Activated CD4-positive, alpha-beta T cell treated with anti-CD3 and anti-CD28 coated beads, Interleukin-2, amount 50 U/mL, for 16 hours (primary cell): ENCODE data around the gene NIP7.
A peak's percentile ranks its signal among the peaks of the same experiment; 100 is the strongest.
"Not testable (repeated sequence)": the region's sequence is repeated elsewhere in the genome, so short reads cannot be mapped to it uniquely, and the experiment has no call there.

ENCODE experiments used
- DNase-seq: peaks from one replicate; pipeline ENCODE4 v3.0.0-alpha.2; 2020

The NIP7 gene

DNA sequence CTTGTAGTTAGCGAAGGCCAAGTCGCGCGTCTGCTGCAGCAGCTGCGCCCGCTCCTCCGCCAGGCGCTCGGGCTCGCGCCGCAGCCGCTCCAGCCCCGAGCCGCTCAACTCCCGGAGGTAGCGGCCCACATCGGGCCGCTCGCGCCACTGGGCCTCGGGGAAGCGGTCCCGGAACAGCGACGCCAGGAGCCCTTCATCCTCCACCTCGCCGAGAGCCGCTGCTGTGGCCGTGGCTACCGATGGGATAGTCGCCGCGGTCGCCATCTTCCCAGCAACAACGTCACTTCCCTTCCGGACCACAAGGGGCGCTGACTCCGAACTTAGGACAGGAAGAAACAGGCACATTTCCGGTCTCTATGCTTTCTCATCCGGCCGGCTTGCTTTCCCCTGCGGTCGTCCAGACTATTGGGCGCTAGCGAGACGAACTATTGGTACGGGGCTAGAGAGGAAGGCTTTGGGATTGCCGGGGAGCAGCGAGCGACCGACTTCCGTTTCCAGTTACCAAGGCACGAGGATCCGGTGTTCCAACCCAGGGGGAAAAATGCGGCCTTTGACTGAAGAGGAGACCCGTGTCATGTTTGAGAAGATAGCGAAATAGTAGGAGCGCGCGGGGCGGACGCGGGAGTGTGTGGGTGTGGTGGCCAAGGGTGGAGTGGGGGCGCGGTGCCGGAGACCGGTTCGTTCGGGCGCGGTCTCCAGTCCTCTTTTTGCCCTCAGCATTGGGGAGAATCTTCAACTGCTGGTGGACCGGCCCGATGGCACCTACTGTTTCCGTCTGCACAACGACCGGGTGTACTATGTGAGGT lies at the start of gene NIP7, which contains the start of gene COG8:
Gene NIP7, plus strand, starts transcription at position 484 of the 806 bp plus-strand sequence. Its CDS starts 58 bp downstream, at position 542.
Gene COG8, minus strand, starts transcription at position 276 of the 806 bp plus-strand sequence. Its CDS starts 12 bp downstream, at position 264.
- DNase-seq = peak; percentile 97

- not testable (repeated sequence) for DNase-seq
Observed at GRCh38 chr16:69291657-69292056, 47.9 kb upstream of the NIP7 start.

DNA sequence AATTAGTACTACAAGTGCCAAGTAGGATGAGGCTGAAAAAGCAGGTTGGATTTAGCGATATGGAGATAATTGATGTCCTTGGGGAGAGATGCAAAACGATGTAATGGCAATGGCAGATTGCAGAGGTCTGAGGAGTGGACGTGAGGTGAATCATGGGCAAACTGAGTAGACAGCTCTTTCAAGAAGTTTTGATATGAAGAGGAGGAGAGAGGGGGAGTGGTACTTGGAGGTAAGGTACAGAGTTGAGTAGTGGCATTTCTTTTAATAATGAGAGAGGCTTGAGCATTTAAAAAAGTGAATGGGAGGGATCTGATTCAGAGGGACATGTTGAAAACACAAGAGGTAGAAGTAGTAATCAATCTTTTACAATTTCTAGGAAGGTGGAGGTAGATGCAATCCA lies 46.2 kb upstream of the NIP7 start:
- DNase-seq = peak; percentile 30

DNA sequence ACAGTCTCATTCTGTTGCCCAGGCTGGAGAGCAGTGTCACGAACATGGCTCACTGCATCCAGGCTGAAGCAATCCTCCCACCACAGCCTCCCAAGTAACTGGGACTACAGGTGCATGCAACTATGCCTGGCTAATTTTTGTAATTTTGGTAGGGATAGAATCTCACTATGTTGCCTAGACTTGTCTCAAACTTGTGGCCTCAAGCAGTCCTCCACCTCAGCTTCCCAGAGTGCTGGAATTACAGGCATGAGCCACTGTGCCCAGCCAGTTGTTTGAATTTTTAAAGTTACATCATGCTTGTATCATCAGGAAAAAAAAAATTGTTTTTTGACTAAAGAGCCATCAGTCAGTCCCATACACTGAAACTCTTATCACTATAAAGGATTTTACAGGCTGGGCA lies 45.5 kb upstream of the NIP7 start:
- no peak for DNase-seq

DNA sequence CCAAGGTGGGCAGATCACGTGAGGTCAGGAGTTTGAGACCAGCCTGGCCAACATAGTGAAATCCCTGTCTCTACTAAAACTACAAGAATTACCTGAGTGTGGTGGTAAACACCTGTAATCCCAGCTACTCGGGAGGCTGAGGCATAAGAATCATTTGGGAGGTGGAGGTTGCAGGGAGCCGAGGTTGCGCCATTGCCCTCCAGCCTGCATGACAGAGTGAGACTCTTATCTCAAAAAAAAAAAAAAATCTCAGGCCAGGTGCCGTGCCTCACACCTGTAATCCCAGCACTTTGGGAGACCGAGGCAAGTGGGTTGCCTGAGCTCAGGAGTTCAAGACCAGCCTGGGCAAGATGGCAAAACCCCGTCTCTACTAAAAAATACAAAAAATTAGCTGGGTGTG lies 42.8 kb upstream of the NIP7 start:
- DNase-seq = not testable (repeated sequence)

DNA sequence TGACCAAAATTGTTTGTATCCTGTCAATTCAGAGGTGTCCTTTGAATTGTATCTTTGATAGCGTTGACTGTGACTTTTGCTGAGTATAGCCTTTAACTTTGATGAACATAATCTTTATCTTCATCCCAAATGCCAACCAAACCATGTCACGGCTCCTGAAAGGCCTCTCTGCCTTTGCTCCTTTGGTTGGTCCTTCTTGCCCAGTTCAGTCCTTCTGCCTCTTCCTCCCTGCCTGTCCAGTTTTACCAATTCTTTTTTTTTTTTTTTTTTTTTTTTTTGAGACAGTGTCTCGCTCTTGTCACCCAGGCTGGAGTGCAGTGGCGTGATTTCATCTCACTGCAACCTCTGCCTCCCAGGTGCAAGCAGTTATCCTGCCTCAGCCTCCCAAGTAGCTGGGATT lies 41.3 kb upstream of the NIP7 start:
- DNase-seq = no peak

DNA sequence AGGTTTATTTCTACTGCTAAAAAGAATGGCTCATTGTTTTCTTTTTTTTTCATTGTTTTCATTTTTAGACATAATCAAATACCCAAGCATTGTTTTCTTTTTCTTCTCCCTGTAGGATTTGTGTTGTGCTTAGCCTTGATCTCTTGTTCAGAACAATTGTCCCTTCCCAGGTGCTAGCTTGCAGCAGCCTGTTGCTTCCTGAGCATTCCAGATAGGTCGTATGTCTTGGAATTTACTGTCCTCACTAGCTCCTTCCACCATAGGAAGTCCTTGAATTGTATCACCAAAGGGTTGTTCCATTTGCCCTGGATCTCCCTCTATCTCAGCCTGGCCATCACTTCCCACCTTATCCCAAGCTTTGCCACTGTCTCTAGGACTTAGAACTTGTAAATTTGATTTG lies 38.4 kb upstream of the NIP7 start:
- DNase-seq = no peak

- no peak for DNase-seq
Observed at GRCh38 chr16:69301861-69302260, 37.7 kb upstream of the NIP7 start.

DNA sequence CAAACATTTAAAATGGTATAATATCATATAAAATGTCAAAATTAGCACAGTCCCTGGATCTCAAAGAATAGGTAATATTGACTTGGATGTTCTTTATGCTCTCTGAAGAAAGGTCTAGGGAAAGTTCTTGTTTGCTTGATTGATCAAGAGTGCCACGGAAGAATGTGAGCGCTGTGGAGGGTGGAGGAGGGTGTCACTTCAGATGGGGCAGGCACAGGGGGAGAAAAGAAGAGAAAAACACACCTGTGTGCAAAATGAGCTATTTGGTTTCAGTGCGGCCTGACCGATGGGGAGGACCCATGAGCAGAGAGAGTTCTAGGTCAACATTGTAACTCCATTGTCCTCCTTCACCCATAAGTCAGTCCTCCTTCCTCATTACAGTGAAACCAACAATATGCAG lies 37.3 kb upstream of the NIP7 start:
- no peak for DNase-seq

DNA sequence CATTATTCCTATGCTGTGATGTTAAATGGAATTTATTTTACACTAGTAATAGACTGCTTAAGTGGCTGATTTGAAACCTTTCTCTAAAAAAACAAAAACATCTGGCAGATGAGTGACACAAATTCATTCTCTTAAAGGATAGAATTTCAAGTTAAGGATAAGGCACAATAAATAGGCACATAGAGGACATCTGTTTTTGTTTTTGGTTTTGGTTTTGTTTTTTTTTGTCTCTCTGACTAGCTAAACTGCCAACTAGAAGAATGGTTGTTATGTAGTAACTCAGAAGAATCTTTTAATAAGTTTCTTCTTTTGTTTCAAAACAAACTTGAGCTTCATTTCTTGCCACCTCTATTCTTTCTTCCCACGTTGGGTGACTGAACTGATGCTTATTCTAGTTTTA lies 33.5 kb upstream of the NIP7 start:
- DNase-seq = no peak

DNA sequence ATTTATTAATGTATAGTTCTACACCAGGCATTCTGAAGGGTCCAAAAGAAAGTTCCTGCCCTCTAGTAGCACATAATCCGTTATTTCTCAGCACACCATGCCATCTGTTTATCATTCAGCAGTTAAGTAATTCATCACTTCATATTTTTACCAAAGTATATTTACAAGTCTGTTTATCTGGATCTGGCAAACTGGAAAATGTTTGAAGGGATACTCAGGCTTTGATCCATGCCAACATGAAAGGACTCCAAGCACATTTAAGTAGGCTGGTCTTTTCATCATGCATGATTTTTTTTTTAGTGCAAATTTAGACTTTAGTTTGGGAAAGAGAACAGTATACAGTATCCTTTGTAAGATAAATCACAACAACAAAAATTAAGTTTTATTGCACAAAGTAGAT lies 32.5 kb upstream of the NIP7 start:
- DNase-seq = no peak

DNA sequence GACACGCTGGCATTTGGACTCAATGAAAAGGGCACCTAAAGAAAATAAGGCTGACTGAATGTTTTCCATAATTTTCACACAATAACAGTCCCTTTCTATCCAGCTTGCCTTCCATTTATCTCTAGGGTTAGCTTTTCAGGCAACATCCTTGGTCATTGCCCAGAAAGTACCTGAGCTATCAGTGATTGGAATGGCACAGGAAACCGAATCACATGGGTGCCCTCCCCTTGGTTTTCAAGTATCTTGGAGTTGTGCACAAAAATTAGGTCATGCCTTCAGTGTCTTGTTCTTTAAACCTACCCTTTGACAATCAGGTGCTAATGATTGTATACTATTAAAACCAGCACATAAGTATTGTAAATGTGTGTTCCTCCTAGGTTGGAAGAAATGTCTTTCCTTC lies 31.7 kb upstream of the NIP7 start:
- no peak for DNase-seq

DNA sequence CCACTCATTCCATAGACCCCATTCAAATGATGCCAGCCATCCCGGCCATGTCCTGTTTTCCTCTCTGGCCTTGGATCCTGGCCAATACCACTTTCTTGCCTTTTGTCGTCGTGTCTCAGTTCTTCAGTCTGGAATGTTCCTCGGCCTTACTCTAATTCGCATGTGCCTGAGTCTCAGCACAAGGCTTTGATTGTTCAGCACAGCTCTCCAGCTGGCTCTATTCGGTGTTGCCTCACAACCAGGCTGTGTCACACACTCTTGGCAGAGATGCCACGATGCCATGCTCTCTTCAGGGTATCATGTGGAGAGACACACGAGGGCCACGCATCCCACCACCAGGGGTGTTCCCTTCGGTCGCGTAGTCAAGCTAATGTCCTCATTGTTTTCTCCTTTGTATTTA lies 30.3 kb upstream of the NIP7 start:
- no peak for DNase-seq

DNA sequence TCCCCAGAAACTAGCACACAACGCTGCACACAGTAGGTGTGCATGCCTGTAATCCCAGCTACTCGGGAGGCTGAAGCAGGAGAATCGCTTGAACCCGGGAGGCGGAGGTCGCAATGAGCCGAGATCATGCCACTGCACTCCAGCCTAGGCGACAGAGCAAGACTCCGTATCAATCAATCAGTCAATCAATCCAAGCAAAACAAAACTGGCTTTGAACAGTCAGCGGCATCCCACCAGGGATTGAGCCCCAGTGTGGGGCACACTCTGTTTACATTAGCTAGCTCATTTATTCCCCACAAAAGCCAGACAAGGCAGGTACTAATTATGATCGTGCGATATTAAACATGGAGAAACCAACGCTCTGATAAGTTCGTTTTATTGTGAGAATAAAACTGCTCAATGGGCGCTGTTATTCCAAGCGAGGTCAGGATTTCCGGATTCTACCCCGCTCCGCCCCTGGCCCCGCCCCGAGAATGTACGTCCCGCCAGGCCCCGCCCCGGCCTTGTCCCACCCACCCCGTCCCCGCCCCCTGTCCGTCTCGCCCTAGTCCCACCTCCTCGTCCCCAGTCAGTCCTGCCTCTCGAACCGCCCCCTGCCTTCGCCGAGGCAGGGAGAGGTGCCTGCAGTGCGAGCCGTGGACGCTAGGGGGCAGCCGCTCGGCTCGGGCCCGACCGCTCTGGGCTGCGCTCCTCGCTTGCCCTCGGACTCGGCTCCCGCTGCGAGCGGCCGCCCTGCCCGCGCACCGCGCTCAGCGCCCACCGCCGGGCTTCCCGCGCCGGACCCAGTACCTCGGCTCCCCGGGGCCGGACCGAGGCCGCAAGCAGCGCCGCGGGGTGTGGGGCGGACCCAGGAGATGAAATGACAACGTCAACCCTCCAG lies 28.7 kb upstream of the NIP7 start, which contains the start of gene VPS4A:
Gene VPS4A, plus strand, starts transcription at position 698 of the 880 bp plus-strand sequence. Its CDS starts 162 bp downstream, at position 860.
- peak; percentile 97 for DNase-seq

DNA sequence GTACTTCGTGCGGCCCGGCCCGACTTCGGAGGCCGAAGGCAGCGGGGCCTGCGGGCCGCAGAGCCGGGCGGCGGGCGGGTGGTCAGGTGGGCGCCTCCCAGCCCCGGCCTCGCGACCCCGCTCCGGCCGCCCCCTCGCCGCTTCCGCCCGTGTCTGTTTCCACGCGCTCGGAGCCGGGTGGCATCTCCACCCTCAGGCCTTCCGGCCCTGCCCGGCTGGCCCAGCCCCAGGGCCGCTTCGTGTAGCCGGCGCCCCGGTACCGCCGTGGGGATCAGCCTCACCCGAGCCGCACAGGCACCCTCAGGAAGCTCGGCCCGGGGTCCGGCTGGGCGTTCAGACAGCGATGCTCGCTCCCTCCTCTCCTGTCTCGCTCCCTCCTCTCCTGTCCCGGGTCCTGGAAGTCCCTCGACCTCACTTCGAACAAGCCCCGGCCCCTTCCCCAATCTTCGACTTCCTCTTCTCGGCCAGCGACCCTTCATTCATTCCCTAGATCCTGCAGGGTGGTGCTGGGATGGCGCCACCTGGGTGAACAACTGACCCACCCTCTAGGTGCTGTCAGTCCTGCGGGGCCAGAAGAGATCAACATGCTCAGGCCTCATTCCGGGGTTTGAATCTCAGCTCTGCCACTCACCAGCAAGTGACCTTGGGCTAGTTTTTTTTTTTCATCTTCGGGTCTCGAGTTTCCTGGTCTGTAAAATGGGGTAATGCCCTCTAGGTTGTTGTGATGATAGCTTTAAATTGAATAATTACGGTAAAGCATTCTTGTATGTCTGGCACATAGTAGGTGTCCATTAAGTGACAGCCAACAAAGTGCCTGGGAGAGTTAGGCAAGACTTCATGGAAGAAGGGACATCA lies 27.8 kb upstream of the NIP7 start:
- peak; percentile 43 for DNase-seq

- DNase-seq = no peak
Observed at GRCh38 chr16:69313469-69313868, 26.1 kb upstream of the NIP7 start.

DNA sequence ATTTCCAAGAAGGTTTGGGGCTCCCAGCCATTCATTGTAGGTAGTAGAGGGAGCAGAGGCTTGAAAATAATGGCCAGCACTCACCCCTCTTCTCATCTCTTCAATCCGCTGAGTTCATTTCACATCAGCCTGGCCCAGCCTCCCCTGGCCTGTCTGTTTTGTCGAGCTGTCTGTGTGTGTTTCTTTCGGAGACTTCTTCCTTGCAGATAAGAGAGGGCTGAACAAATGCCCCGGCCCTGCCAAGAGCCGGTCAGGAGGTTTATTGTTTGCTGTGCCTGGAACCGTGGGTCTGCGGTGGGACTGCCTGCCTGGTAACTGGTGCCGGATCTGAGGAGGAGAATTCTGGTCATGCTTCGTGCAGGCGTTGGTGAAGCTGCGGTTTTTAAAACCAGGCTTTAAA lies 25.0 kb upstream of the NIP7 start:
- no peak for DNase-seq

GRCh38 chr16:69315486-69316311 lies 23.9 kb upstream of the NIP7 start:
- no peak for DNase-seq

GRCh38 chr16:69316595-69317034 lies 23.0 kb upstream of the NIP7 start:
- no peak for DNase-seq

DNA sequence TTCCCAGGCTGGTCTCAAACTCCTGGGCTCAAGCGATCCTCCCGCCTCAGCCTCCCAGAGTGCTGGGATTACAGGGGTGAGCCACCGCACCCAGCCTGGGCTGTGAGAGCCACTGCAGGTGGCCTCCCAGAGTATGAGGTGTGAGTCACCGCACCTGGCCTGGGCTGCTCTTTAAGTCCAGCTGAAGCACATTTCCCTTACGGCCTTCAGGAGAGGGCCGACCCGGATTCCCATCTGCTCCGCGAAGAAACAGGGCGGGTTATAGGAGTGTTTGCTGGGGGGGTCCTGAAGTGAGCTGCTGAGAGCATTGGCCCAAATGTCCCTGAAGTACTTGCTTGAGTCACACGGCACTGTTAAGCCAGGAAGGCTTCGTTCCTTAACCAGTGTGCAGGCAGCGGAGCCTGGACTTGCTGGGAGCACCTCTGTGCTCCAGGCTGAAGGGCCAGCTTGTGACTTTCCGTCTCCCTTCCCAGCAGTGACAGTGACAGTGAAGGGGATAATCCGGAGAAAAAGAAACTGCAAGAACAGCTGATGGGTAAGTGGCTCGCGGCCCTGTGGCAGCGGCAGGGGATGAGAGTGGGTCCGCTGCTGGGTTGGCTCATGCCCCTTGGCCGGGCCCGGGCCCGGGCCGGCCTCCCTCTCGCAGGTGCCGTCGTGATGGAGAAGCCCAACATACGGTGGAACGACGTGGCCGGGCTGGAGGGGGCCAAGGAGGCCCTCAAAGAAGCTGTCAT lies 21.2 kb upstream of the NIP7 start:
- DNase-seq = no peak

GRCh38 chr16:69318911-69319289 lies 20.7 kb upstream of the NIP7 start:
- DNase-seq = no peak
